OCI-LY3 (cell line): ENCODE results near the gene CCDC121.

Experiments used
- CTCF ChIP-seq: fragments of 200-600, 300-600 bp; sonication (generic); IDR thresholded peaks from 2 replicates; pipeline ENCODE4 v1.5.1; 2014; ENCODE audit warnings: antibody characterized with exemption, low read length, low read depth
- EZH2phosphoT487 ChIP-seq: fragments of 200-600 bp; shearing (Covaris generic); IDR thresholded peaks from 2 replicates; pipeline ENCODE4 v1.6.1; 2018; ENCODE audit warnings: antibody characterized with exemption, mixed run types, low read depth

- TF ChIP-seq CTCF (no peak), EZH2phosphoT487 (no peak)
Observed at GRCh38 chr2:27653397-27653796, 24.6 kb upstream of the CCDC121 start.
